HUES48 (cell line): ENCODE data around the gene ASPSCR1.

Experiments used
- H3K27ac ChIP-seq: one replicate; pipeline ENCODE4 v1.7.0; 2013; ENCODE audit warnings: low read depth, low read length, inconsistent platforms
- H3K27me3 ChIP-seq: 2 replicates; pipeline ENCODE4 v1.6.1; 2013; ENCODE audit warnings: mild to moderate bottlenecking, low read length; ENCODE audit not compliant: control insufficient read depth, insufficient read depth
- H3K36me3 ChIP-seq: 2 replicates; pipeline ENCODE4 v1.6.1; 2013; ENCODE audit warnings: low read length; ENCODE audit not compliant: control insufficient read depth, insufficient read depth
- H3K4me1 ChIP-seq: 2 replicates; pipeline ENCODE4 v1.6.1; 2013; ENCODE audit warnings: mild to moderate bottlenecking, low read length; ENCODE audit not compliant: control insufficient read depth, insufficient read depth
- H3K4me3 ChIP-seq: 2 replicates; pipeline ENCODE4 v1.5.1; 2013; ENCODE audit warnings: mild to moderate bottlenecking, low read depth, low read length
- H3K9ac ChIP-seq: 2 replicates; pipeline ENCODE4 v1.6.1; 2013; ENCODE audit warnings: mild to moderate bottlenecking, low read depth, low read length, moderate library complexity
- H3K9me3 ChIP-seq: 2 replicates; pipeline ENCODE4 v1.6.1; 2013; ENCODE audit warnings: low read length; ENCODE audit not compliant: control insufficient read depth, insufficient read depth

Gene ASPSCR1

GRCh38 chr17:82014971-82015310, 37.5 kb downstream of the ASPSCR1 start:
- Histone ChIP-seq H3K27ac (no peak overlapping the region), H3K9ac (no peak overlapping the region), H3K9me3 (no peaks in the 10 kb centered on the region), H3K27me3 (no peaks in the 10 kb centered on the region), H3K4me3 (no peak overlapping the region), H3K4me1 (no peaks in the 10 kb centered on the region), H3K36me3 (peaks cover 10% of the 10 kb centered on the region)

GRCh38 chr17:82015311-82015971, 38.0 kb downstream of the ASPSCR1 start:
- Histone ChIP-seq H3K9ac (no peak overlapping the region), H3K9me3 (no peaks in the 10 kb centered on the region), H3K27me3 (no peaks in the 10 kb centered on the region), H3K27ac (no peak overlapping the region), H3K4me3 (no peak overlapping the region), H3K36me3 (peaks cover 10% of the 10 kb centered on the region), H3K4me1 (no peaks in the 10 kb centered on the region)

GRCh38 chr17:82016061-82016874, 38.8 kb downstream of the ASPSCR1 start:
- Histone ChIP-seq H3K9me3 (no peaks in the 10 kb centered on the region), H3K9ac (no peak overlapping the region), H3K4me1 (no peaks in the 10 kb centered on the region), H3K36me3 (peaks cover 10% of the 10 kb centered on the region), H3K27ac (no peak overlapping the region), H3K27me3 (no peaks in the 10 kb centered on the region), H3K4me3 (no peak overlapping the region)

- H3K4me1 ChIP-seq = 0 out of 2 replicates have a peak, but pooled peaks cover 5% of the 10 kb centered on the region
- H3K9me3 ChIP-seq = no peaks in the 10 kb centered on the region
- no peak overlapping the region for H3K27ac ChIP-seq
- no peaks in the 10 kb centered on the region for H3K27me3 ChIP-seq
- H3K9ac ChIP-seq = no peak overlapping the region
- H3K4me3 ChIP-seq = no peak overlapping the region
- peaks cover 10% of the 10 kb centered on the region for H3K36me3 ChIP-seq
These were observed 39.5 kb downstream of the ASPSCR1 start for GRCh38 chr17:82016875-82017459.

- Histone ChIP-seq H3K9ac (no peak overlapping the region), H3K27me3 (no peaks in the 10 kb centered on the region), H3K4me3 (no peak overlapping the region), H3K27ac (no peak overlapping the region), H3K9me3 (no peaks in the 10 kb centered on the region), H3K36me3 (peaks cover 10% of the 10 kb centered on the region), H3K4me1 (0 out of 2 replicates have a peak, but pooled peaks cover 5% of the 10 kb centered on the region)
These were observed 40.3 kb downstream of the ASPSCR1 start for GRCh38 chr17:82017612-82018151.

GRCh38 chr17:82018152-82018988, 40.9 kb downstream of the ASPSCR1 start:
- Histone ChIP-seq H3K4me1 (0 out of 2 replicates have a peak, but pooled peaks cover 5% of the 10 kb centered on the region), H3K27ac (no peak overlapping the region)

GRCh38 chr17:82018989-82019689, 41.7 kb downstream of the ASPSCR1 start:
- Histone ChIP-seq H3K4me1 (0 out of 2 replicates have a peak, but pooled peaks cover 5% of the 10 kb centered on the region), H3K27ac (no peak overlapping the region), H3K27me3 (no peaks in the 10 kb centered on the region), H3K36me3 (peaks cover 10% of the 10 kb centered on the region), H3K9me3 (no peaks in the 10 kb centered on the region), H3K9ac (no peak overlapping the region), H3K4me3 (no peak overlapping the region)

More at GRCh38 chr17:82018152-82018988, 40.9 kb downstream of the ASPSCR1 start:
- H3K4me3 ChIP-seq = no peak overlapping the region
- H3K9me3 ChIP-seq = no peaks in the 10 kb centered on the region
- no peaks in the 10 kb centered on the region for H3K27me3 ChIP-seq
- no peak overlapping the region for H3K9ac ChIP-seq
- peaks cover 10% of the 10 kb centered on the region for H3K36me3 ChIP-seq

- Histone ChIP-seq H3K9ac (no peak overlapping the region), H3K4me3 (no peak overlapping the region), H3K36me3 (peaks cover 10% of the 10 kb centered on the region), H3K27me3 (no peaks in the 10 kb centered on the region), H3K9me3 (no peaks in the 10 kb centered on the region), H3K4me1 (0 out of 2 replicates have a peak, but pooled peaks cover 5% of the 10 kb centered on the region), H3K27ac (no peak overlapping the region)
These were observed 42.5 kb downstream of the ASPSCR1 start for GRCh38 chr17:82019690-82020571.

GRCh38 chr17:82020572-82021106, 43.2 kb downstream of the ASPSCR1 start:
- no peak overlapping the region for H3K4me3 ChIP-seq
- H3K4me1 ChIP-seq = 0 out of 2 replicates have a peak, but pooled peaks cover 5% of the 10 kb centered on the region
- no peak overlapping the region for H3K9ac ChIP-seq
- peaks cover 10% of the 10 kb centered on the region for H3K36me3 ChIP-seq
- no peaks in the 10 kb centered on the region for H3K27me3 ChIP-seq
- H3K27ac ChIP-seq = no peak overlapping the region
- H3K9me3 ChIP-seq = no peaks in the 10 kb centered on the region
